ENCODE data around the gene AOPEP. TPM values are rescaled to one million over a fixed set of nuclear protein-coding genes. Genes with fewer than 3 reads are reported as not detected.

AOPEP gene
- total RNA-seq, 1 experiment from 2014 or later: 36.4 TPM

DNA sequence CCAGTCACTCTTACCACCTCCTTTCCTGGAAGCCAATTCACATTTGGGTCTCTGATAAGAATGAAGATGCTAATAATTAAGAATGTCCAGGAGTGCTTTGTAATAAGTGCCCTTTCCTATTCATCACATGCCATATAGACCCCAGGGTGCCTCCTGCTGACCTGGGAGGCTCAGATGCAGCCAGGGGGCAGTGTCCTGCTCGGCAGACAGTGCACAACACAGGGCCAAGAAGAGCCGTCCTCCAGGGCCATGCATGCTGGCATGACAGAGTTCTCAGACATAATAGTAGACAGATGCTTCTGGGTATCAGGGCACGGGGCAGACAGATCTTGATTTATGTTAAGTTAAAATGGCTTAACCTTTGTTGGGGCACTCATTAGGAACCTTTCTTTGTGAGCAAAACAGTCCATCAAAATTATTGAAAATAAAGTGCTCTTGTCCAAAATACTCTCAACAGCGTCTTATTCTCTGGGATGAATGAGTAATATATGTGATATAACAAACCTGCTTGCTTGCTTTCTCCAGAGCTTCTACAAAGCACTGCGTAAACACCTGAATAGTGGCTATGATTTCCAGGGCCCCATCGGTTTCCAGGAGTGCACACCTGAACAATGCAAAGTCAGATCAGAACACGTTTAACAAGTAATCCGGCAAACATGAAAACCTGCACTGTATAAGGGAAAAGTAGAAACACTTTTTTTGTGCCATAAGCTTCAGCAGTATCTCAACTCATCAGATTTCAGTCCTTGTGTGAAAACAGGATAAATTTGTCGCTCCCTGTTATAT is 398.3 kb downstream of the AOPEP start:
- no peaks in the 10 kb centered on the region for H3K9me3 ChIP-seq (ENCODE audit: control insufficient read depth, insufficient read depth, low read depth, low read length)
- no peak overlapping the region for H3K27ac ChIP-seq (ENCODE audit: low read length)
- intact Hi-C loops (cut with micrococcal nuclease; ENCODE audit: unreplicated experiment): loop anchor here (5.0 kb wide), 1 partner anchor 457 kb away; no protein-coding TSS in a partner anchor
- DNase-seq (ENCODE audit: low read depth, low spot score) (no peak), ATAC-seq (0 out of 2 replicates have a peak, but pooled peaks have one; percentile 61)
- no peaks in the 10 kb centered on the region for H3K27me3 ChIP-seq (ENCODE audit: control insufficient read depth, insufficient read depth, low read length)
- BruUV-seq (replicated peaks): no TSS peak
- CTCF ChIA-PET: no interaction called here
- H3K4me3 ChIP-seq (ENCODE audit: low read depth in 2 of 2, low read length in 2 of 2): no peak overlapping the region
- in situ Hi-C loops (cut with HindIII; ENCODE audit: low pct_unique_long_range_greater_than_20kb, low sequenced_read_pairs): no loop called here
- POLR2A ChIA-PET: no interaction called here
- H3K36me3 ChIP-seq (ENCODE audit: control insufficient read depth, insufficient read depth, low read length): no peaks in the 10 kb centered on the region
- TF ChIP-seq CTCF (IDR thresholded peaks at IDR 0.05): peak; percentile 38; the same call in 1 of the 2 replicates
- no peak for TF ChIP-seq TCF7L2 (IDR thresholded peaks at IDR 0.05; ENCODE audit: low read depth, low read length)
- no peaks in the 10 kb centered on the region for H3K4me1 ChIP-seq (ENCODE audit: control insufficient read depth, insufficient read depth, low read length)

GRCh38 chr9:95125652-95126051 is 399.2 kb downstream of the AOPEP start:
- ChIA-PET POLR2A (interaction anchor here (0.5 kb wide), 1 partner anchor 481 kb away, joined by 4 read pairs; no protein-coding TSS in a partner anchor), CTCF (no interaction called here)
- Histone ChIP-seq H3K27me3 (ENCODE audit: control insufficient read depth, insufficient read depth, low read length) (no peaks in the 10 kb centered on the region), H3K9me3 (ENCODE audit: control insufficient read depth, insufficient read depth, low read depth, low read length) (no peaks in the 10 kb centered on the region), H3K36me3 (ENCODE audit: control insufficient read depth, insufficient read depth, low read length) (no peaks in the 10 kb centered on the region), H3K4me3 (ENCODE audit: low read depth in 2 of 2, low read length in 2 of 2) (no peak overlapping the region), H3K4me1 (ENCODE audit: control insufficient read depth, insufficient read depth, low read length) (no peaks in the 10 kb centered on the region), H3K27ac (ENCODE audit: low read length) (no peak overlapping the region)
- in situ Hi-C loops (cut with HindIII; ENCODE audit: low pct_unique_long_range_greater_than_20kb, low sequenced_read_pairs): no loop called here
- no peak for TF ChIP-seq REST (IDR thresholded peaks at IDR 0.05; ENCODE audit: insufficient read depth in 1 of 2, low read depth in 2 of 2, low read length in 1 of 2)
- TF ChIP-seq TCF7L2 (IDR thresholded peaks at IDR 0.05; ENCODE audit: low read depth, low read length): no peak
- intact Hi-C loops (cut with micrococcal nuclease; ENCODE audit: unreplicated experiment): loop anchor here (5.0 kb wide), 1 partner anchor 458 kb away; no protein-coding TSS in a partner anchor
- DNase-seq (ENCODE audit: low read depth, low spot score) (no peak), ATAC-seq (no peak)
- BruUV-seq (replicated peaks): no TSS peak

DNA sequence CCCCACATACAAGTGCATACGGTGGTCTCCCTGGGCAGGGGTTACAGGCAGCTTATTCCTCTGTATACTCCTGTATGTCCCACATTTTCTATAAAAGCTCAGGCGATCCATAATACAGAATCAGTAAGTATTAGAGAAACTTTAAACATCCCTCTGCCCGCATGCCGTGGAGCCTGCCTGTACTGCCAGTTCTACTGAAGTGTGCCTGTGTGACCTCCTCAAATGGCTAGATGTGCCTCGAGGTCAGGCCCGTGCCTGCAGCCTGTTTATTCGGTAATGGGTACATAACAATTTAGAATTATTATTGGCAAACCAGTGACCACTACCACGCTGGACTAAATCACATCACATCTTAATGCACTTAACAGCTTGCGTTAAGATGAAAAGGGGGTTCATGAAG is 400.2 kb downstream of the AOPEP start:
- intact Hi-C loops (cut with micrococcal nuclease; ENCODE audit: unreplicated experiment): loop anchor here (5.0 kb wide), 1 partner anchor 459 kb away; no protein-coding TSS in a partner anchor
- H3K4me1 ChIP-seq (ENCODE audit: control insufficient read depth, insufficient read depth, low read length): no peaks in the 10 kb centered on the region
- TF ChIP-seq POLR2AphosphoS5 (IDR thresholded peaks at IDR 0.05; ENCODE audit: low read depth, low read length) (no peak), REST (IDR thresholded peaks at IDR 0.05; ENCODE audit: insufficient read depth in 1 of 2, low read depth in 2 of 2, low read length in 1 of 2) (no peak), CTCF (IDR thresholded peaks at IDR 0.05) (no peak), TCF7L2 (IDR thresholded peaks at IDR 0.05; ENCODE audit: low read depth, low read length) (no peak), SIN3A (IDR thresholded peaks at IDR 0.05; ENCODE audit: borderline replicate concordance, insufficient read depth, low read depth, low read length) (no peak)
- no TSS peak for BruUV-seq (replicated peaks)
- H3K36me3 ChIP-seq (ENCODE audit: control insufficient read depth, insufficient read depth, low read length): no peaks in the 10 kb centered on the region
- ATAC-seq: no peak
- DNase-seq (ENCODE audit: low read depth, low spot score): no peak
- H3K4me3 ChIP-seq (ENCODE audit: low read depth in 2 of 2, low read length in 2 of 2): no peak overlapping the region
- CTCF ChIA-PET: interaction anchor here (1.3 kb wide), 1 partner anchor 445 kb away, joined by 5 read pairs; no protein-coding TSS in a partner anchor
- no peaks in the 10 kb centered on the region for H3K27me3 ChIP-seq (ENCODE audit: control insufficient read depth, insufficient read depth, low read length)
- in situ Hi-C loops (cut with HindIII; ENCODE audit: low pct_unique_long_range_greater_than_20kb, low sequenced_read_pairs): no loop called here
- no peak overlapping the region for H3K27ac ChIP-seq (ENCODE audit: low read length)
- POLR2A ChIA-PET: no interaction called here
- H3K9me3 ChIP-seq (ENCODE audit: control insufficient read depth, insufficient read depth, low read depth, low read length): no peaks in the 10 kb centered on the region

All from Panc1 (cell line).